HK-2 (cell line): ENCODE results near the gene EIF3L.

Experiments used
- DNase-seq: peaks from one replicate; pipeline ENCODE4 v3.0.0-alpha.2; 2018; ENCODE audit not compliant: unreplicated experiment

Gene EIF3L

GRCh38 chr22:37817705-37818408, 31.4 kb upstream of the EIF3L start:
- peak; percentile 86 for DNase-seq

- no peak for DNase-seq
These were observed 30.7 kb upstream of the EIF3L start for GRCh38 chr22:37818409-37819104.

- DNase-seq: no peak
These were observed 30.1 kb upstream of the EIF3L start for GRCh38 chr22:37819105-37819433.

- no peak for DNase-seq
These were observed 28.9 kb upstream of the EIF3L start for GRCh38 chr22:37820350-37820749.

GRCh38 chr22:37822079-37822833, 27.0 kb upstream of the EIF3L start:
- no peak for DNase-seq

- DNase-seq: no peak
These were observed 25.9 kb upstream of the EIF3L start, which contains the start of gene GALR3 for GRCh38 chr22:37823134-37823985. Gene GALR3 (plus strand): TSS chr22:37823382. CDS start chr22:37823407, 25 bp downstream.

- no peak for DNase-seq
These were observed 24.3 kb upstream of the EIF3L start for GRCh38 chr22:37824674-37825641.

GRCh38 chr22:37827056-37827455, 22.2 kb upstream of the EIF3L start:
- no peak for DNase-seq

GRCh38 chr22:37830093-37830842, 19.0 kb upstream of the EIF3L start:
- DNase-seq: no peak

- no peak for DNase-seq
These were observed 17.7 kb upstream of the EIF3L start for GRCh38 chr22:37831472-37831871.

- DNase-seq: no peak
These were observed 17.0 kb upstream of the EIF3L start for GRCh38 chr22:37832022-37832857.

GRCh38 chr22:37842015-37842793, 7.0 kb upstream of the EIF3L start:
- DNase-seq: no peak

- DNase-seq: no peak
These were observed 5.5 kb upstream of the EIF3L start for GRCh38 chr22:37843741-37844089.

GRCh38 chr22:37844904-37845329, 4.3 kb upstream of the EIF3L start:
- no peak for DNase-seq

- DNase-seq: no peak
These were observed 2.8 kb upstream of the EIF3L start for GRCh38 chr22:37846433-37846832.

GRCh38 chr22:37848587-37849088, 581 bp upstream of the EIF3L start:
- DNase-seq: no peak

GRCh38 chr22:37850801-37851200, 1.6 kb downstream of the EIF3L start:
- DNase-seq: no peak

GRCh38 chr22:37852418-37852817, 3.2 kb downstream of the EIF3L start:
- no peak for DNase-seq
